ENCODE data around the gene MCU.

DNA sequence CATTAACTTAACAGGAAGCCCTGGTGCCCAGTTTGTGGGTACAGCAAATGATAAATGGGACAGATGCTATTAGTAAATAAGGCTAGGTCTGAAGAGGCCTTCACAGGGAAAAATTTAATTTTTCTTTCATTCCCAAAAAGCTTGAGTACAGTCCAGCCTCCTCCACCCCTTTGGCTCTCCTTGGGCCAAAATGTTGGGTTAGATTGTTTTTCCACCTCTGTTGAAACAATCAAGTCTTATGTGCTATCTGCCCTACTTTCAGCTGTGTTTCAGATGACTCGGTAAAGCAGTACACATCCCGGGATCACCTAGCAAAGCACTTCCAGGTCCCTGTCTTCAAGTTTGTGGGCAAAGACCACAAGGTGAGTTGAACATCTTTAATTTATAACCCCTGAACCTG lies 238.3 kb downstream of the MCU start:
- TF ChIP-seq FOXK2 (IDR thresholded peaks at IDR 0.05) (no peak), BHLHE40 (IDR thresholded peaks at IDR 0.05; ENCODE audit: borderline replicate concordance) (no peak), LEF1 (IDR thresholded peaks at IDR 0.05; ENCODE audit: borderline replicate concordance) (no peak), SP1 (IDR thresholded peaks at IDR 0.05) (no peak), FOXM1 (IDR thresholded peaks at IDR 0.05; ENCODE audit: borderline replicate concordance) (no peak), CTBP1 (IDR thresholded peaks at IDR 0.05; ENCODE audit: borderline replicate concordance) (no peak), FOXA1 (IDR thresholded peaks at IDR 0.05) (no peak), SUZ12 (IDR thresholded peaks at IDR 0.05) (no peak), ELF4 (IDR thresholded peaks at IDR 0.05) (no peak)

Measured in HEK293T (cell line).